NCI-H1092 (cell line): ENCODE results near the gene F8.
A peak's percentile ranks its signal among the peaks of the same experiment; 100 is the strongest.
"Not testable (repeated sequence)": the region's sequence is repeated elsewhere in the genome, so short reads cannot be mapped to it uniquely, and the experiment has no call there.

Experiments used
- DNase-seq: peaks from one replicate; lab custom pipeline; 2025; lab: John Stamatoyannopoulos, UW

Gene F8

DNA sequence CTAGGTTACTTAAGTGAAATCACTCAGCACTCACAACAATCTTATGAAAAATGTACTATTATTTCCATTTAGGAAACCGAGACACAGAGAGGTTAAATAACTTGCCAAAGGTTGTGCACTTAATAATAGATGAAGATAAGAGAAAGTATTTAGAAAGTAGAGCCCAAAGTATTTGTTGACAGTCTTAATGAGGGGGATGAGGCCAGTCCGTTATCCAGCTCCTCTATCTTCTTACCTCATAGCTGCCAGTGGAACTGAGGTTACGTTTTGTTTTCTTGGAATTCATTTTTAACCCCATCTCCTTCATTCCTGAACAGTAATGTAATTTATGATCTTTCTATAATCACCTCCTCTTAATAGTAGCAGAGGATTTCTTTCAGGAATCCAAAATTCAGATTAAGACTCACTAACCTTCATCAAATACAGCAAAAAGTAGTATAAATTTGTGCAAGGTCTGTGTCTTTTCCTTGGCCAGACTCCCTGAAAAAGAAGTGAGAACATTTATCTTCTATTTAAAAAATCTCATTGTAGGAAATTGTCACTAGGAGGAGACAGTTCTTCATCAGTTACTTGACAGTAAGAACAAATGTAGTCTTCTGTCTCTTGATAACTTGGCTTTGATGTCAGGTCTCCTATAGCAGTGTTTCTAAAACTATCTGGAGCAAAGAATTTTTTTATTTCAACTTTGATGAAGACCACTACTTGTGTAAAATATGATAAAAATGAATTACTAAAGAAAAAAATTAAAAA, 35.5 kb downstream of the F8 start:
- no peak for DNase-seq

DNA sequence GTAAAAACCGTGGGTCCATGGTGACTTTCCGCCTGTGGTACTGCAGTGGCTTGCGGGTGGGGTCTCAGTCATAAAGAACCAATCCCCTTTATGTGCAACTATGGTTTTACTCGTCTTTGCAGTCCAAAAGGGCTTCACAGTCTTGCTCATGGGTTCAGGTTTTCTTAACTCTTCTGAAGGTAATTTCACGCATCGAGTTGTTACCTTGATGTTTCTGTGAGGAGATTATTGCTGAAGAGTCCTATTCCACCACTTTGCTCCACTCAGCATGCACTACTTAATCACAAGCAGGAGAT, 41.5 kb downstream of the F8 start:
- no peak for DNase-seq

DNA sequence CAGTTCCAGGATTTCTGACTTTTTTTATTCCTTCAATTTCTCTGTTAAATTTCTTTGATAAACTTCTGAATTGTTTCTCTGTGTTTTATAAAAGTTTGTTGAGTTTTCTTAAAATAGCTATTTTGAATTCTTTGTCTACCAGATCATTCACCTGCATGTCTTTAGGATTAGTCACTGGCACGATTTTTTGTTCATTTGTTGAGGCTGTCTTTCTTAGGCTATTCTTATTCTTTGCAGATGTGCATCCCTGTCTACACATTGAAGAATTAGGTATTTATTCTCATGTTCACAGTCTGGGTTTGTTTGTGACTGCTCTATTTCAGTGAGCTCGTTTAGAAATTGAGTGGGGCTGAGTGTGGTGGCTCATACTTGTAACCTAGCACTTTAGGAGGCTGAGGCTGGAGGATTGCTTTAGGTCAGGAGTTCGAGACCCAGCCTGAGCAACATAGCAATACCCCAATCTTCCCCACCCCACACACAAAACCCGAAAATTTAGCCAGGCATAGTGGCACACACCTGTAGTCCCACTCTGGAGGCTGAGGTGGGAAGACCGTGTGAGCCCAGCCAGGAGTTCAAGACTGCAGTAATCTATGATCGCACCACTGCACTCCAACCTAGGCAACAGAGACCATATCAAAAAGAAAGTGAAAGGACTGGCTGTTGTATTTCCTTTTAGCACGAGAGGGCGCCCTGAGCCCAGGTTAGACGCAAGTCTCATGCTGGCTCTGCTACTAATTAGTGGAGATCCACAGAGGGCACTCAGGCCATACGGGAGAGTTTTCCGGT, 42.0 kb downstream of the F8 start:
- peak; percentile 64 for DNase-seq

DNA sequence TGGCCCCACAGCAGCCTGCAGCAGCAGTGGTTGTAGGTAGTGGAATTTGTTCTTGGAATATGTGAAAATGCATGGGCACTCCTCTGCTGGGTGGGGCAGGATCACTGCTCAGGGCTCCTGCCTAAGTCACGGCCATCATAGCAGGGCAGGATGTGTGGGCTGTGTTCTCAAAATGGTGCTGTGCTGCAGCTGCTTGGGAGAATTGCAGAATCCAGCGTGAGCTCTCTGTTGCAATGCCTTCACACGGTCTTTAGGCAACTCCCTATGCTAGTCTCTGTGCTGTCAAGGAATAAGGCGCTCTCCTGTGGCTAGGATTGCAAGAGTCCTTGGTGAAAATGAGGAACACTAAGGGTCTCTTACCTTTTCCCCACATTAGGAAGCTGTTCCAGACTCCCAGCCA, 42.9 kb downstream of the F8 start:
- DNase-seq = no peak

DNA sequence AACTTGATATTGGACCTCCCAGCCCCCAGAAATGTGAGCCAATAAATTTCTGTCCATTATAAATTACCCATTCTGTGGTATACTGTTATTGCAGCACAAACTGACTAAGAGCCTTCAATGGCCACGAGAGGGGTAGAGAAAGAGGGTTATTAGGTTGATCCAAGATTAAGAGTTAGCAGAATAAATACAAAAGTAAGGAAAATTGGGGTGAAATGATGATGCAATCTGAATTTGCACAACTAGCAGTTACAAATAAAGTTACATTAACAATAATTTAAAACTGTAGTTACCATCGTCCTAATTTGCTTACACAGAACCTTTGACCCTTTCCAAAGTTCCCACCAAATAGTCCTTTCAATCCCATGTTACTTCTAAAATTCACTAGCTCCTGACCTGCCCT, 54.2 kb downstream of the F8 start:
- no peak for DNase-seq

DNA sequence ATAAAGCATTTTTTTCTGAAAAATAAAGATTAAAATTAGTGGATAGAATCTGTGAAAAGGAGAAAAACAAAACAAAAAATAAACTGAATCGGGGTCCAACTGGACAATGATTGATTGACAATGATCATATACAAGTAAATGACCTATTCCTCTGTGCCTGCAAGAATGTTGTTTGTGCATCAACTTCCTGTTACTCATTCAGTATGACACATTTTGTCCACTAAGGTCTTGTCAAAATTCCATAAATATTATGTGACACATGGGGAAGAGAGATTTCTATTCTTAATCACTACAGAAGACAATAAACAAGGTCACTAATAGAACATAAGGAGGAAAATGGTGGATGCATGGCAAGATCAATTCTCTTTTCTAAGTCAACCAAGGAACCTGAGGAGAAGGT, 54.9 kb downstream of the F8 start:
- DNase-seq = no peak

DNA sequence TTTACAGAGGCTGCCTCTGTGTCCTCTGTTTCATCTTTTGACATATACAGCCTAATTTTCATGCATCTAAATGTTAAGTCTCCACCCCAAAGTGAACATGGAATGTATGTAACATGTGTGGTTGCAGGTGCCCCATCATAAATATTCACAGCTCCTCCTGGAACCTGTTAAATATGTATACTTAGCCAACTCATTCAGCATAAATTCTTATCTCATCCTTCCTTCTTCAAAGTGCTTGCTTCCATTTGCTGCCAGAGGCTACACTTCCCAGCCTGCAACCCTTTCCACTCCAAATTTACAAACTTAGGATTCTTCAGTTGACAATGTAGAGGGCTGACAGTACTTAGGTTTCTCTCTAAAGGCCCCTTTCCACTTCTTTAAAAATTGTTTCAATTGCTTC, 60.6 kb downstream of the F8 start:
- no peak for DNase-seq

DNA sequence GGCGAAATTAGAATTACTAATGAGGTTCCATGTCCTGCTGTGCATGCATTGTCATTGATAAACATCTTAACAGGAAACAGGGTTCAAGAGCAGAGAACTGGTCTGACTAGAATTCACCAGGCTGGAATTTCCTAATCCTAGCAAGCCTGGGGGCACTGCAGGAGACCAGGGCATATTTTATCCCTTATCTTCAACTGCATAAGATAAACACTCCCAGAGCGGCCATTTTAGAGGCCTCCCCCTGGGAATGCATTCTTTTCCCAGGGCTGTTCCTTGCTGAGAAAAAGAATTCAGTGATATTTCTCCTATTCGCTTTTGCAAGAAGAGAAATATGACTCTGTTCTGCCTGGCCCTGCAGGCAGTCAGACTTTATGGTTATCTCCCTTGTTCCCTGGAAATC, 66.7 kb downstream of the F8 start:
- not testable (repeated sequence) for DNase-seq

DNA sequence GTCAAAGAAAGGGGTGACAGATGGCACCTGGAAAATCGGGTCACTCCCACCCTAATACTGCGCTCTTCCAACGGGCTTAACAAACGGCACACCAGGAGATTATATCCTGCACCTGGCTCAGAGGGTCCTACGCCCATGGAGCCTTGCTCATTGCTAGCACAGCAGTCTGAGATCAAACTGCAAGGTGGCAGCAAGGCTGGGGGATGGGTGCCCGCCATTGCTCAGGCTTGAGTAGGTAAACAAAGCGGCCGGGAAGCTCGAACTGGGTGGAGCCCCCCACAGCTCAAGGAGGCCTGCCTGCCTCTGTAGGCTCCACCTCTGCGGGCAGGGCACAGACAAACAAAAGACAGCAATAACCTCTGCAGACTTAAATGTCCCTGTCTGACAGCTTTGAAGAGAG, 83.3 kb downstream of the F8 start:
- DNase-seq = not testable (repeated sequence)

DNA sequence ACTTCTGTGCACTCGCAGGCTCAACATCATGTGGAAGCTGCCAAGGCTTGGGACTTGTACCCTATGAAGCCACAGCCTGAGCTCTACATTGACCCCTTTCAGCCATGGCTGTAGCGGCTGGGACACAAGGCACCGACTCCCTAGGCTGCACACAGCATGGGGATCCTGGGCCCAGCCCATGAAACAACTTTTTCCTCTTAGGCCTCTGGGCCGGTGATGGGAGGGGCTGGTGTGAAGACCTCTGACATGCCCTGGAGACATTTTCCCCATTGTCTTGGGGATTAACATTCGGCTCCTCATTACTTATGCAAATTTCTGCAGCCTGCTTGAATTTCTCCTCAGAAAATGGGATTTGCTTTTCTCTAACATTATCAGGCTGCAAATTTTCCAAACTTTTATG, 97.8 kb downstream of the F8 start:
- DNase-seq = not testable (repeated sequence)

DNA sequence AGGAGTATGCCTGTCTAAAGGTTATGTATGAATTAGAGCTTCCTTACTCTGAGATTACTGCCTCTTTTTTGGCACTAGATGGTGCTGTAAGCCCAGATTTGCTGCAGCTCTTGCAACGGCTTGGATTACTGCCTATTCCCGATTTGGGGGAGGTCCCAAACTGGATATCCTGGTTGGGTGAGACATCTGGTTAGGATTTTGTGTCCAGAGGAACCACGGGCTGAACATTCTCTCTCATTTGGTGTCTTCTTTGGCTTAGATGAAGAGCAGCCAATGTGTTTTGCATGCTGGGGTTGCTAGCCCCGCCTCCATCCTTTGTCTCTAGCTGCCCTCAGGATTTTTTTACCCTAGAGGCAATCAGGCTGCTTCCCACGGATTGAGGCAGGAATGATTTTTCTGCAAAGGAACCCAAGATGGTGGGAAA, 104.5 kb downstream of the F8 start:
- peak; percentile 54 for DNase-seq

DNA sequence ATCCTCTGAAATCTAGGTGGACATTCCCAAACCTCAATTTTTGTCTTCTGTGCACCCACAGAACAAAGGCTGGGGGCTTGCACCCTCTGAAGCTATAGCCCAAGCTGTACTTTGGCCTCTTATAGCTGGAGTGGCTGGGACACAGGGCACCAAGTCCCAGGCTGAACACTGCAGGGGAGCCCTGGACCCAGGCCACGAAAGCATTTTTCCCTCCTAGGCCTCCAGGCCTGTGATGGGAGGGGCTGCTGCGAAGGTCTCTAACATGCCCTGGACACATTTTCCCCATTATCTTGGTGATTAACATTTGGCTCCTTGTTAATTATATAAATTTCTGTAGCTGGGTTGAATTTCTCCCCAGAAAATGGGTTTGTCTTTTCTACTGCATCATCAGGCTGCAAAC, 108.5 kb downstream of the F8 start:
- no peak for DNase-seq

DNA sequence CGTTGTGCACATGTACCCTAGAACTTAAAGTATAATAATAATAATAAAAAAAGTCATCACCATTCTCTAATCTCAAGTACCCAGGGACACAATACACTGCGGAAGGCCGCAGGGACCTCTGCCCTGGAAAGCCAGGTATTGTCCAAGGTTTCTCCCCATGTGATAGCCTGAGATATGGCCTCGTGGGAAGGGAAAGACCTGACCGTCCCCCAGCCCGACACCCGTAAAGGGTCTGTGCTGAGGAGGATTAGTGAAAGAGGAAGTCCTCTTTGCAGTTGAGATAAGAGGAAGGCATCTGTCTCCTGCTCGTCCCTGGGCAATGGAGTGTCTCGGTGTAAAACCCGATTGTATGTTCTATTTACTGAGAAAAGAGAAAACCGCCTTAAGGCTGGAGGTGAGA, 112.0 kb downstream of the F8 start:
- DNase-seq = not testable (repeated sequence)

DNA sequence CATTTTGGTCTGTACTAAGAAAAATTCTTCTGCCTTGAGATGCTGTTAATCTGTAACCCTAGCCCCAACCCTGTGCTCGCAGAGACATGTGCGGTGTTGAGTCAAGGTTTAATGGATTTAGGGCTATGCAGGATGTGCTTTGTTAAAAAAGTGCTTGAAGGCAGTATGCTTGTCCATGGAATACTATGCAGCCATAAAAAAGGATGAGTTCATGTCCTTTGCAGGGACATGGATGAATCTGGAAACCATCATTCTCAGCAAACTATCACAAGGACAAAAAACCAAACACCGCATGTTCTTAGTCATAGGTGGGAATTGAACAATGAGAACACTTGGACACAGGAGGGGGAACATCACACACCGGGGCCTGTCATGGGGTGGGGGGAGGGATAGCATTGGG, 112.5 kb downstream of the F8 start:
- not testable (repeated sequence) for DNase-seq

DNA sequence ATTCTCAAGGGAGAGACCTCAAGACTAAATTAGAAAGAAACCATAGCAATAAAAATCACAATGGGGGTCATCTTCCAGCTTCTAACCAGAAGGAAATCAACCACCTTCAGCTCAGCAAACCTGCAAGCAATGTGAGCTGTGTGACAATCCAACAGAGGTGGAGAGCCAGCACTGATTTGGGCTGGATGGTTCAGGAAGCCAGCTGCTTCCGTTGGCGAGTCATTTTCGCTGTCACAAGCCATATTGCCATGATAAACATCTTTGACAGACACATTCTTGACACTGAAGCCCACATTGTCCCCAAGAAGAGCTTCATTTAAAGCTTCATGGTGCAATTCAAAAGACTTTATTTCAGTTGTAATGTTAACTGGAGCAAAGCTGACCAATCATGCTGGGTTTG, 113.7 kb downstream of the F8 start:
- no peak for DNase-seq

DNA sequence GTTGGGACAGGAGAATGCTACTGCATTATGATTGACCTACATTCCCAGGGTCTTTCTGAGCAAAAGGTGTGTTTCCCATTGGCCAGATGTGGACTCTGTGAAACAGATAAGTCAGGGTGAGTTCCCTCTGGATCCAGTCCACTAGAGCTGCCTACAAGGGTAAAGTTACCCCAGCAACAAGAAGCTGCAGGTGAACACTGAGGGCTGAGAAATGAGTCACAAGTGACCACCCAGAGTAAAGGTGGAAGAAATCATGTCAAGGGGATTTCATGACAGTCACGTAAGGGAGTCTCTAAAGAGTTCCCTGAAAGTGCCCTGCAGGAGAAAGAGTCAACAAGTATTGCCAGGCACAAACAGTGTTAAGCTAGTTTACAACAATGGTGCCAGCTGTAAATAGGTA, 120.1 kb downstream of the F8 start:
- no peak for DNase-seq

DNA sequence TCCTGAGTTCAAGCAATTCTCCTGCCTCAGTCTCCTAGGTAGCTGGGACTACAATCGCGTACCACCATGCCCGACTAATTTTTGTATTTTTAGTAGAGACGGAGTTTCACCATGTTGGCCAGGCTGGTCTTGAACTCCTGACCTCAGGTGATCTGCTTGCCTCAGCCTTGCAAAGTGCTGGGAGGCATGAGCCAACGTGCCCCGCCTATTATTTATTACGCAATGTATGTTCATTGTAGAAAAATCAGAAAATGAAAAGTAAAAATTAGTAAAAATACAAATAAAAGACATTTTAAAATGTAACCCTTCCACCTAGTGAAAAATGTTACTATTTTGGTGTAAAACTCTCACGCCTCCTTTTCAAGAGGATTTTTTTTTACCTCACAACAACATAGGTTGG, 122.2 kb downstream of the F8 start:
- no peak for DNase-seq

DNA sequence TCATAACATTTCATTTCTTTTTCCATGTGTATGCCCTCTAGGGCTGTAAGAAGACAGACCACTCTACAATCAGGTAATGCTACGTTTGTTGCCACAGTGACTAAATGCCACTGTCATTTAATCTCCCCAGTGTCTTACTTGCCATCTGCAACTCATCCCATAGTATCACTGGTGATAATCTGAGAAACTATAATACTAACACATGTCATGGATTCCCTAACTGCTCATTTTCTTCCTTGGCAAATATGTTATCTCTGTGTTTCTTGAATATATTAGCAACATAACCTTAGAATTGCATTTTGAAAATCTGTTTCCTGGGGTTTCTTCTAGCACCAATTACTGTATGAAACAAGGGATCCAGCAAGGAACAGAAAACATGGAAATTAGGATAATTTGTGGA, 130.2 kb downstream of the F8 start:
- DNase-seq = no peak

DNA sequence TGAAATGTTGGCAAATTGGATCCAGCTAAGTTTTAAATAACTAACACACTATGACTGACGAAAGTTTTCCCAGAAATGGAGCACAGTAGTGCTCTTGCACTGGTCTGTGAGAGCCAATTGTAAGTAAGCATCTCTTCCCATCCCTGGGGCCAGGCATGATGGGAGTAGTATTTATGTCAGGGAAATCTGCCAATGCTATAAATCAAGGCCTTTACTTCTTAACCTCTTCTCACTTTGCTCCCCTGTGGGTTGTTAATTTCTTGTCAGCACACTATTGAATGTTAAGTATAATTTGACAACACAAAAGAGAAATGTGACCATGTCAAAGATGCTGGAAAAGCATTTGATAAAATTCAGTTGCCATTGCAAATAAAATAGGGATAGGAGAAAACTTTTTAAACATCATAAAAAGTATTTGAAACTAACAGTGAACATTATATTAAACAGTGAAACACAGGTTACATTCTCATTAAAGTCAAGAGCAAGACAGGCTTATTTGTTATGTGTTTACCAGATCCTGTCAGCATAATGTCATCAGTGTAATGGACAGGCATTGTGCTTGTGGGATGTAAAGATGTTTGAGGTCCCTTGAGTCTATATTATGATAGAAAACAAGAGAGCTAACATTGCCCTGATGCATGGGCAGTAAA, 131.4 kb downstream of the F8 start:
- no peak for DNase-seq

DNA sequence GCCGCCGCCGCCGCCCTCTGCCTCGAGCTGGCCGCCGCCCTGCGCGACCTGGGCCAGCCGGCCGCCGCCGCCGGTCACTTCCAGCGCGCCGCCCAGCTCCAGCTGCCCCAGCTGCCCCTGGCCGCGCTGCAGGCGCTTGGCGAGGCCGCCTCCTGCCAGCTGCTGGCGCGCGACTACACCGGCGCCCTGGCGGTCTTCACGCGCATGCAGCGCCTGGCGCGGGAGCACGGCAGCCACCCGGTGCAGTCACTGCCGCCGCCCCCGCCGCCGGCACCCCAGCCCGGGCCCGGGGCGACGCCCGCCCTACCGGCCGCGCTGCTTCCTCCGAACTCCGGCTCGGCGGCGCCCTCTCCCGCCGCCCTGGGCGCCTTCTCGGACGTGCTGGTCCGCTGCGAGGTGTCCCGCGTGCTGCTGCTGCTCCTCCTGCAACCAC, 135.7 kb downstream of the F8 start:
- DNase-seq = not testable (repeated sequence)

DNA sequence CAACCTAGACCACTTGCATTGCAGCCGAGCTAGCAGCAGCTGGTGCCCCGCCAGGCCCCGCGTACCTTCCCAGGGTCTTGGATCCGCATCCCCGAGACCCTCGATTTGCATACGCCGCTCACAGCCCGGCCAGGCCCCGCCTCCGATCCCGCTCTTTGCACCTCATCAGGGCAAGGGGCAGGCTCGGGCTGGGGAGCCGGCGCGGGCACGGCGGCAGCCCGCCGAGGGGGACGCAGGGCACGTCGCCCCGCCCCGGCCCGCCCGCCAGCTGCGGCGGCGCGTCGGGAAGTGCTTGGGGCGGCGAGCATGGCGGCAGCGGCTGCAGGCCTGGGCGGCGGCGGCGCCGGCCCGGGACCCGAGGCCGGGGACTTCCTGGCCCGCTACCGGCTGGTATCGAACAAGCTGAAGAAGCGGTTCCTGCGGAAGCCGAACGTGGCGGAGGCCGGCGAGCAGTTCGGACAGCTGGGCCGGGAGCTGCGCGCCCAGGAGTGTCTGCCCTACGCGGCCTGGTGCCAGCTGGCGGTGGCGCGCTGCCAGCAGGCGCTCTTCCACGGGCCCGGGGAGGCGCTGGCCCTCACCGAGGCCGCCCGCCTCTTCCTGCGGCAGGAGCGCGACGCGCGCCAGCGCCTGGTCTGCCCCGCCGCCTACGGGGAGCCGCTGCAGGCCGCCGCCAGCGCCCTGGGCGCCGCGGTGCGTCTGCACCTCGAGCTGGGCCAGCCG, 136.3 kb downstream of the F8 start, which contains the start of gene F8A1:
TSS of gene F8A1 (plus strand) at position 287 of the 720 bp plus-strand sequence. CDS start at position 307, 20 bp downstream.
- not testable (repeated sequence) for DNase-seq

DNA sequence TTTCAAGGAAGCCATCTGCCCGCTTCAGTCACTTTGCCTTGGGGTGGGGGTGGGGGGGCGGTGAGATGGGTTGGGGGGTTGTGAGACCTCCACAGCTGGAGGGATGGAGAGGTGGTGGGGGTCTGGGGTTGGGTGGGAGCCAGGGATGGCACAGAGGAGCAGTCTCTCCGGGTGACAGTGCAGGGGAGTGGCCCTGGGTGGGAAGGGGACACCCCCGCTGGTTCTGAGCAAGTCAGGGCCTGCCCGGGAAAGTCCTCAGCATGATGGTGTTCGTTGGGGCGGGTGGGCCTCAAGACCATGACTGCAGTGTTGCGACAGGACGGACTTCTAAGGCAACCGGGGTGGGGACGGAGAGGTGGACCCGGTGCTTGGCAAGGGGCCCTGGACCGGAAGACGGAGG, 137.0 kb downstream of the F8 start:
- DNase-seq = not testable (repeated sequence)
